ENCODE results near the gene AGBL1. TPM values are rescaled to one million over a fixed set of nuclear protein-coding genes. Genes with fewer than 3 reads are reported as not detected.

The AGBL1 gene
- polyA plus RNA-seq, 2 of the 4 experiments (the other 2 are of a cell fraction): not detected

- CTCF ChIA-PET: no interaction called here
Observed at GRCh38 chr15:86634992-86635638, 555.4 kb downstream of the AGBL1 start.

GRCh38 chr15:86644339-86644738 is 564.7 kb downstream of the AGBL1 start:
- no peaks in the 10 kb centered on the region for H3K9me3 ChIP-seq
- FAIRE-seq: no peak
- ChIA-PET CTCF (interaction anchor here (1.0 kb wide), 1 partner anchor 28 kb away, joined by 3 read pairs; no protein-coding TSS in a partner anchor), POLR2A (interaction anchor here (0.7 kb wide), 1 partner anchor 189 kb away, joined by 3 read pairs; no protein-coding TSS in a partner anchor)
- H3K27ac ChIP-seq: no peak overlapping the region
- 17% methylated on average over 3 of the region's 3 CpGs for WGBS (ENCODE audit: missing lambda C conversion rate)
- H3K4me2 ChIP-seq: no peak overlapping the region
- H3K4me3 ChIP-seq: no peak overlapping the region
- no peak for DNase-seq (ENCODE audit: low read depth in 1 of 2, low spot score in 1 of 2)
- H3K4me1 ChIP-seq: no peaks in the 10 kb centered on the region
- TF ChIP-seq MAZ (IDR thresholded peaks at IDR 0.05; ENCODE audit: borderline replicate concordance, low read depth, low read length) (no peak), RFX5 (IDR thresholded peaks at IDR 0.05) (no peak), REST (IDR thresholded peaks at IDR 0.05) (no peak), NFE2L2 (conservative IDR thresholded peaks at IDR 0.05; ENCODE audit: low read length) (no peak), TP53 (CRISPR knock-in tag; IDR thresholded peaks at IDR 0.05) (no peak), HOXB13 (CRISPR knock-in tag; IDR thresholded peaks at IDR 0.05; ENCODE audit: low read depth) (no peak), RARB (CRISPR knock-in tag; IDR thresholded peaks at IDR 0.05) (no peak), E2F6 (IDR thresholded peaks at IDR 0.05; ENCODE audit: borderline replicate concordance, low read depth) (no peak), POLR2A (IDR thresholded peaks at IDR 0.05; ENCODE audit: low read length) (no peak), HOXA7 (CRISPR knock-in tag; IDR thresholded peaks at IDR 0.05) (no peak), CBX2 (IDR thresholded peaks at IDR 0.05; ENCODE audit: borderline replicate concordance, low read depth) (no peak), RNF2 (IDR thresholded peaks at IDR 0.05; ENCODE audit: borderline replicate concordance, low read depth) (no peak)
- no peak for ATAC-seq

More at GRCh38 chr15:86634992-86635638, 555.4 kb downstream of the AGBL1 start:
- WGBS (ENCODE audit: missing lambda C conversion rate): 5% methylated on average over 2 of the region's 2 CpGs
- TF ChIP-seq PHF8 (IDR thresholded peaks at IDR 0.05; ENCODE audit: borderline replicate concordance, low read depth): no peak
- TF ChIP-seq PBX3 (IDR thresholded peaks at IDR 0.05): no peak
- no peak for TF ChIP-seq HOXB13 (CRISPR knock-in tag; IDR thresholded peaks at IDR 0.05; ENCODE audit: low read depth)
- TF ChIP-seq HES2 (IDR thresholded peaks at IDR 0.05): no peak
- TF ChIP-seq SREBF2 (IDR thresholded peaks at IDR 0.05): no peak
- no peak for TF ChIP-seq BCL3 (IDR thresholded peaks at IDR 0.05)
- TF ChIP-seq KDM5A (IDR thresholded peaks at IDR 0.05): no peak
- no peak for TF ChIP-seq HEYL (CRISPR knock-in tag; IDR thresholded peaks at IDR 0.05)
- TF ChIP-seq POLR2AphosphoS2 (conservative IDR thresholded peaks at IDR 0.05; ENCODE audit: low read length): no peak
- TF ChIP-seq CBX2 (IDR thresholded peaks at IDR 0.05; ENCODE audit: borderline replicate concordance, low read depth): no peak
- TF ChIP-seq CHD4 (IDR thresholded peaks at IDR 0.05; ENCODE audit: borderline replicate concordance): no peak
- no peak for TF ChIP-seq FOSB (CRISPR knock-in tag; IDR thresholded peaks at IDR 0.05)
- no peak overlapping the region for H3K27ac ChIP-seq
- DNase-seq (ENCODE audit: low read depth in 1 of 2, low spot score in 1 of 2): no peak
- FAIRE-seq: no peak
- no peak overlapping the region for H3K4me2 ChIP-seq
- H3K4me3 ChIP-seq: no peak overlapping the region
- ATAC-seq: no peak
- peaks cover 4% of the 10 kb centered on the region; the same call in 2 of the 3 replicates for H3K4me1 ChIP-seq
- H3K9me3 ChIP-seq: 0 out of 3 replicates have a peak, but pooled peaks cover 4% of the 10 kb centered on the region
- POLR2A ChIA-PET: no interaction called here

All from A549 (cell line).